HG03460 (cell line): Measurements from ENCODE around the gene FANCG.

Source experiments
- ATAC-seq: cut with Tn5 transposase; IDR thresholded peaks from one replicate; pipeline ENCODE4 v1.9.1; 2021; ENCODE audit not compliant: unreplicated experiment

The FANCG gene

GRCh38 chr9:35069020-35069419, 10.7 kb downstream of the FANCG start:
- ATAC-seq: no peak

- no peak for ATAC-seq
These were observed 12.7 kb downstream of the FANCG start for GRCh38 chr9:35067056-35067455.

DNA sequence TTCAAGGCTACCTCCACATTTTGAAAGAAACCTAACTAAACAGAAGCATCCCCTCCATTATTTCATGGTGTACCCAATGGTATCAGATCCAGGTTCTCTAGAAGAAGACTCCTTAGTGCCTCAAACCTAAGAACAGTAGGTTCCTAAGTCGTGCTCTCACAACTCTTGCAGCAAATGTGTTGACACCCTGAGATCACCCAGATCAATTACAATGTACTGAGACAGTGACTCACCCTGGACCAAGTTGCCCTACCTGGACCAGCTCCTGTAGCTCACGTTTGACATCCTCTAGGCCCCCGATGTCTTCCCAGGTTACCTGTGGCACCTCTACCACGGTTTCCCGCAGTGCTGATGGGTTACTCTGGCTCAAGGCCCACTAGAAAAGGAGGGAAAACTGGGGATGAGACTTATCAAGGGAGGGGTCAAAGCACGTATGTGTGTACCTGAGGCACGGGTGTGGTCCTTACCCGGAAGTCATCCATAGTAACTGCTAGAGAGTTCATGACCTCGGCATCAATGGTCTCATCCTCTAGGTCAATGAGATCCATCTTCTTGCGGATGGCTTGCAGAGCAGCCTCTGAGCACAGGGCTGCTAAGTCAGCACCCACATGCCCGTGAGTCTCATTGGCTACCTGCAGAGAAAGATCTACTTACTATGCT, 19.1 kb downstream of the FANCG start:
- no peak for ATAC-seq

DNA sequence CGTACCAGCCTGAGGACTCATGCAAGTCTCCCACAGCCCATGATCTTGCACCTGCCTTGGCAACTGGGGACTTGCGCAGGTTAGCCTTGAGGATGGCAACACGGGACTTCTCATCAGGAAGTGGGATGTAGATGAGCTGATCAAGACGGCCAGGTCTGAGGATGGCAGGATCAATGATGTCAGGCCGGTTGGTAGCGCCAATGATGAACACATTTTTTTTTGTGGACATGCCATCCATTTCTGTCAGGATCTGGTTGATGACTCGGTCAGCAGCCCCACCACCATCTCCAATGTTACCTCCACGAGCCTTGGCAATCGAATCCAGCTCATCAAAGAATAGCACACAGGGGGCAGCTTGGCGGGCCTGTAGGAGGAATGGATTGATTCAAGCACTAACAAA, 20.3 kb downstream of the FANCG start:
- ATAC-seq: no peak

DNA sequence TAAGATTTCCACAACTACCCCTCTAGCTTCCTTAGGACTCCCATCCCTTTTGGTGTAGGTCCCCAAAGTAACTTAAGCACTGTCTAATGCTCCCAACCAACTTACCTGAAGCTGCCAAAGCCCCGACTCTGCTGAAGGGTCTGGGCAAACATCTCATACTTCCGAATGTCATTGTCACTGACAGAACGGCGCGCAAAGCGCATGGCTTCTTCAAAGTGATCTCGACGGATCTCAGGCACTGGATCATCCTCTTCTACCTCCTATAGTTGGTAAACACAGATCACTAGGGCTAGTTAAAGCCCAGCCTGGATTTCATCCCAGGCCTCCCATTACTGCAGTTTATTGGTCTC, 22.5 kb downstream of the FANCG start:
- ATAC-seq: no peak

GRCh38 chr9:35056571-35057270, 23.0 kb downstream of the FANCG start:
- no peak for ATAC-seq

- ATAC-seq: no peak
These were observed 24.7 kb downstream of the FANCG start for GRCh38 chr9:35054871-35055644.

GRCh38 chr9:35054185-35054835, 25.4 kb downstream of the FANCG start:
- no peak for ATAC-seq

DNA sequence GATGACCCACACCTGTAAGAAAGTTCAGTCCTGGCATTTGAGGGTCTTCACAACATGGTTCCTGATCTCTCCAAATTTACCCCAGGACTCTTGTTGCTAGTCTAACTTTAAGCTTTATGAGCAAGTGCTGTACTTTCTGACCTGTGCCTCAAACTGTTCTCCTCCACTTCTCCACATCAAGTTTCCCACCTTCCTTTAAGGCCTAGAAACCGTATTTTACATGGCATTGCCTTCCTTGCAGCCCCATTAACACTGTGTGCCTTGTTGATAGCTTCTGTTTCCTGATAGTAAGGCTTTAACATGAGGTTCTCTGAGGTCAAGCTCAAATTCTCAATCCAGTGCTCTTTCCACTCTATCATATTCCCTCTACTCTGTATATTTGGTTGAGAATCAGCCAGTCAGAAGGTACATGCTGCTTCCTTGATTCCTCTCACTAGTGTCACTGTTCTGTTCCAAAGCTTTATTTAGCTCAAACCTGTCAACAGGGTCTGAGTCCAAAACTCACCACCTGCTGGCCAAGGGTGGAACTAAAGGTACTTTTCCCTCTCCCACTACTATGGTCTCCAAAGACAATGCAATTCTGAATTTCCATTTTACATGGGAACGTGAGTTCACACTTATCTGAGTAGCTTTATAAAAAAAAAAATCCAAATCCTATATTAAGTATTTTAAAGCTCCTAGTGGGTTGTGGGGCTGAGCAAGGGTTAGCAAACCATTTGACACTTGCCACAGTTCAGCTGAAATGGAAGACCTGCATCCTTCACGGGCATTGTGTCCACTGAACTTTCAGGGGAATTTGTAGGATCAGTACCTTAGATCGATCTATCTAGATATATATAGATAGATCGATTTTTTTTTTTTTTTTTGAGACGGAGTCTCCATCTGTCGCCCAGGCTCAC, 28.4 kb downstream of the FANCG start:
- no peak for ATAC-seq

DNA sequence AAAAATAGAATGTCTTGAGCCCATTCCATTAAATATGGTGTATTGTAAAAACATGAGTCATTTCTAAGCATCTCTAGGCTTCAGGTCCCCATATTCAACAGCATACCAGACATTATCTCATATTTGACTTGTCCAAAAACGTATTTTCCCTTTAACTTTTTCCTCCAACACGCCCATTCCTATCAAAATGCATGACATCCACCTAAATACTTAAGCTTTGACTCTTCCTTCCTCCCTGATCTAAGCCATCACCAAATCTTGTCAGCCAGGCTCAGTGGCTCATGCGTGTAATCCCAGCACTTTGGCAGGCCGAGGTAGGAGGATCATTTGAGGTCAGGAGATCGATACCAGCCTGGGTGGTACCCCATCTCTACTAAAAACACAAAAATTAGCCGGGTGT, 31.2 kb downstream of the FANCG start:
- ATAC-seq: no peak

DNA sequence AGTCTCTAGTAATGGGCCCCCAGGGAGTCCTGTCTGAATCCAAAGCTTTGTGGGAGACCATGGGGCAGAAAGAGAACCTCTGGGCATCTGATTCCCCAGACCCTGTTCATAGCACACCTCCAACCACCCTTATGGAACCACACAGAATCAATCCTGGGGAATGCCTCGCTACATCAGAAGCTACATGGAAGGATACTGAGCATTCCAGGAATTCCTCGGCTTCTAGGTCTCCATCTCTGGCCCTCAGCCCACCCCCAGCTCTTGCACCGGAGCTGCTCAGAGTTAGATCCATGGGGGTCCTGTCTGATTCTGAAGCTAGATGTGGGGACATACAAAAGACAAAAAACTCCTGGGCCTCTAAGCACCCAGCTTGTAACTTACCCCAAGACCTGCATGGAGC, 35.7 kb downstream of the FANCG start:
- ATAC-seq: no peak

DNA sequence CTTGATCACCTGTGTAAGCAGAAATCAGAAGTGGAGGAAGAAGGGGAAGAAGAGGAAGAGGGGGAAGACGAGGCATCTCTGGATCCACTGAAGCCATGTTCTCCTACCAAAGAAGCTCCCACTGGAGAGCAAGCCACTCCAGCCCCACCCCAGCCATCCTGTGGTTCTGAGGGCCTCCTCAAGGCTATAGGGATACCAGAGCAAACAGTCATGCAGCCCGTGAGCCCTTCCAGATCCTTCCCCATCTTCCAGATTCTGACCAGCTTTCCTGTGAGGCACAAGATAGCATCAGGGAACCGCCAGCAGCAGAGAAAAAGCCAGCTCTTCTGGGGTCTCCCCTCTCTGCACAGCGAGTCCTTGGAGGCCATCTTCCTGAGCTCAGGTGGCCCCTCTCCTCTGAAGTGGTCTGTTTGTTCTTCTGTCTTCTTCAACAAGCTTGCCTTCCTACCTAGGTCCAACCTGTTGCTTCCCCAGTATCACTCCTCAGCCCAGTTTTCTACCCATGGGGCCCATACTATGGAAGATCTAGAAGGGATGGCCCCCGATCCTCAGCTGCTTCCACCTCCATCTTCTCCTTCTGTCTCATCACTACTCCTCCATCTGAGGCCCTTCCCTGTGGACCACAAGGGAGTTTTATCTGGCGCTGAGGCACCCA, 36.7 kb downstream of the FANCG start:
- ATAC-seq: no peak

DNA sequence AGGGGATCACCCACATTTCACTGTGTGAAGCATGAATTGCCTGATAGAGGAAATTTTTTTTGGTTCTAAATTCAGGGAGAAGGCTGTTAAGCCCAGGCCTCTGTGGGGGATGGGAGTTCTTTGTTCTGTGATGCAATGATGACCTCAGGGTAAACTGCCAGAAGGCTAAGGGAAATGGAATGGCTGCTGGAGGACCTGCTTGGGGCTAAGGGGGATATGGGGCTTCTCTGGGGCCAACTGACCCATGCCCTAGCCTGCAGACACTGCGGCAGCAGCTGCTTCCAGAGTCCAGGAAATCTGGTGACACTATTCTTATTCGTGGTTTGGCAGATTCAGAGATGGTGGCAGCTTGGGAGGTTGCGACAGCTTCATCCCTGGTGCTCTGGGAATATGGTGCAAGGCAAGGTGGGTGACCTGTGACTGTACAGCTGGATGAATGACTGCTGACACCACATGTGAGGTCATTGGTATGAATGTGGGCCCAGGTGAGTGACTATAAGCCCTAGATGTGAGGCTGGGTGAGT, 37.6 kb downstream of the FANCG start:
- ATAC-seq: no peak

GRCh38 chr9:35035851-35036701, 43.7 kb downstream of the FANCG start:
- no peak for ATAC-seq

- no peak for ATAC-seq
These were observed 46.6 kb downstream of the FANCG start for GRCh38 chr9:35033101-35033500.

GRCh38 chr9:35029852-35030251, 49.9 kb downstream of the FANCG start:
- ATAC-seq: no peak

GRCh38 chr9:35029241-35029640, 50.5 kb downstream of the FANCG start:
- no peak for ATAC-seq

GRCh38 chr9:35028341-35028740, 51.4 kb downstream of the FANCG start:
- no peak for ATAC-seq

- ATAC-seq: no peak
These were observed 51.9 kb downstream of the FANCG start for GRCh38 chr9:35027860-35028259.
